CD14-positive monocyte (primary cell): ENCODE data around the gene TCF19. TPM values are rescaled to one million over a fixed set of nuclear protein-coding genes. Genes with fewer than 3 reads are reported as not detected.

Experiments used
- DNase-seq, 3 donors: peaks; one replicate each; pipeline ENCODE4 v3.0.0-alpha.2; 2011 to 2022
- H2AFZ ChIP-seq: 2 replicates; pipeline ENCODE4 v1.6.0; 2012; ENCODE audit warnings: mild to moderate bottlenecking, low read depth, low read length, inconsistent platforms; ENCODE audit not compliant: insufficient read depth, poor library complexity, severe bottlenecking
- H3K27ac ChIP-seq, 2 donors: 1 replicate in 1 of 2; 2 replicates in 1 of 2; pipeline ENCODE4 v1.5.1; 2012 to 2013; ENCODE audit warnings: low read length in 2 of 2, control low read depth in 1 of 2, inconsistent platforms in 1 of 2, low read depth in 1 of 2, mild to moderate bottlenecking in 1 of 2
- H3K27me3 ChIP-seq, 2 donors: one replicate each; pipeline versions ENCODE4 v1.6.0 to v1.6.1; 2011 to 2013; ENCODE audit warnings: low read length in 2 of 2; ENCODE audit not compliant: control insufficient read depth in 2 of 2, insufficient read depth in 2 of 2
- H3K36me3 ChIP-seq, 2 donors: replicated peaks in 1 of 2; 1 replicate in 1 of 2; 2 replicates in 1 of 2; pipeline versions ENCODE4 v1.5.1 to v1.6.1; 2012 to 2013; ENCODE audit warnings: low read length in 2 of 2, control low read depth in 1 of 2, inconsistent platforms in 1 of 2, mild to moderate bottlenecking in 1 of 2; ENCODE audit not compliant: insufficient read depth in 2 of 2, control insufficient read depth in 1 of 2
- H3K4me1 ChIP-seq, 2 donors: 1 replicate in 1 of 2; 2 replicates in 1 of 2; pipeline versions ENCODE4 v1.5.1 to v1.6.1; 2012 to 2013; ENCODE audit warnings: low read length in 2 of 2, control low read depth in 1 of 2, inconsistent platforms in 1 of 2, mild to moderate bottlenecking in 1 of 2, moderate library complexity in 1 of 2; ENCODE audit not compliant: insufficient read depth in 2 of 2, control insufficient read depth in 1 of 2
- H3K4me2 ChIP-seq: replicated peaks from 2 replicates; pipeline ENCODE3; 2012; ENCODE audit warnings: low read length, moderate library complexity, mild to moderate bottlenecking; ENCODE audit not compliant: poor library complexity, severe bottlenecking; ENCODE audit errors: extremely low read depth
- H3K4me3 ChIP-seq, 3 experiments: fragments of 200-600 bp in 1 of 3; sonication (generic) in 1 of 3; replicated peaks in 1 of 3; 1 replicate in 2 of 3; 2 replicates in 1 of 3; pipeline ENCODE4 v1.5.1; 2011 to 2013; ENCODE audit warnings: low read length in 3 of 3, mild to moderate bottlenecking in 3 of 3, control low read depth in 2 of 3, low read depth in 2 of 3, inconsistent platforms in 1 of 3, moderate library complexity in 1 of 3
- H3K79me2 ChIP-seq: 2 replicates; pipeline ENCODE4 v1.6.0; 2012; ENCODE audit warnings: mild to moderate bottlenecking, control low read depth, inconsistent platforms, low read length, moderate library complexity; ENCODE audit not compliant: insufficient read depth
- H3K9ac ChIP-seq: 2 replicates; pipeline ENCODE4 v1.6.0; 2017; ENCODE audit warnings: low read length, mild to moderate bottlenecking; ENCODE audit not compliant: insufficient read depth, poor library complexity, severe bottlenecking
- H3K9me3 ChIP-seq, 2 donors: replicated peaks in 1 of 2; 1 replicate in 1 of 2; 2 replicates in 1 of 2; pipeline versions ENCODE4 v1.5.1 to v1.6.1; 2012 to 2013; ENCODE audit warnings: low read length in 2 of 2, control low read depth in 1 of 2; ENCODE audit not compliant: control insufficient read depth in 1 of 2, insufficient read depth in 1 of 2
- H4K20me1 ChIP-seq: 2 replicates; pipeline ENCODE4 v1.6.0; 2012; ENCODE audit warnings: mild to moderate bottlenecking, low read length, control low read depth, moderate library complexity; ENCODE audit not compliant: insufficient read depth
- H3K27ac Mint-ChIP-seq, 7 donors: one replicate each; pipeline ENCODE4 v1.8.0; 2020; ENCODE audit warnings: mild to moderate bottlenecking in 7 of 7, mixed read lengths in 7 of 7, moderate library complexity in 6 of 7, inconsistent platforms in 2 of 7
- H3K27me3 Mint-ChIP-seq, 3 donors: one replicate each; pipeline ENCODE4 v1.8.0; 2021 to 2022; ENCODE audit warnings: low read depth in 3 of 3, mild to moderate bottlenecking in 3 of 3, mixed read lengths in 3 of 3, moderate library complexity in 3 of 3, inconsistent platforms in 1 of 3
- H3K36me3 Mint-ChIP-seq, 2 donors: one replicate each; pipeline ENCODE4 v1.8.0; 2020; ENCODE audit warnings: mixed read lengths in 2 of 2, inconsistent platforms in 1 of 2, mild to moderate bottlenecking in 1 of 2
- H3K4me1 Mint-ChIP-seq: one replicate; pipeline ENCODE4 v1.8.0; 2020; ENCODE audit warnings: mild to moderate bottlenecking, mixed read lengths
- H3K4me3 Mint-ChIP-seq, 2 donors: one replicate each; pipeline ENCODE4 v1.8.0; 2020; ENCODE audit warnings: mild to moderate bottlenecking in 2 of 2, mixed read lengths in 2 of 2, moderate library complexity in 1 of 2
- H3K9me3 Mint-ChIP-seq, 7 donors: one replicate each; pipeline ENCODE4 v1.8.0; 2020 to 2022; ENCODE audit warnings: mixed read lengths in 7 of 7, mild to moderate bottlenecking in 6 of 7, moderate library complexity in 6 of 7, inconsistent platforms in 2 of 7
- WGBS: methylation state at CpG from one replicate; pipeline ENCODE4 v1.1.5; 2013; ENCODE audit warnings: missing lambda C conversion rate; ENCODE audit not compliant: insufficient coverage; 5-methylcytosine and 5-hydroxymethylcytosine counted together
- intact Hi-C, 2 donors: fragments of 100-400 bp; cut with micrococcal nuclease; formaldehyde crosslinking; loops; one replicate each; pipeline versions ENCODE4 v1.15.0 to v1.15.1; 2023
- polyA plus RNA-seq, 3 donors: library from polyadenylated mRNA; depleted of rRNA in 1 of 3; unstranded in 2 of 3; stranded (reverse) in 1 of 3; fragments of 300-500 nt in 2 of 3; fragments of >200 nt in 1 of 3; fragmentation: Illumina TruSeq in 2 of 3; gene quantifications; 1 replicate in 2 of 3; 2 replicates in 1 of 3; pipeline ENCODE4 v1.2.3, GENCODE V29; 2012 to 2021
- TF ChIP-seq, protein P1 (sequence below): fragments of 200-600 bp; IDR thresholded peaks from one replicate; pipeline ENCODE4 v1.8.0; 2022; ENCODE audit warnings: antibody characterized with exemption, mild to moderate bottlenecking

The TCF19 gene
- polyA plus RNA-seq, 3 donors: 0.75 to 1.1 (median 0.80) TPM

DNA sequence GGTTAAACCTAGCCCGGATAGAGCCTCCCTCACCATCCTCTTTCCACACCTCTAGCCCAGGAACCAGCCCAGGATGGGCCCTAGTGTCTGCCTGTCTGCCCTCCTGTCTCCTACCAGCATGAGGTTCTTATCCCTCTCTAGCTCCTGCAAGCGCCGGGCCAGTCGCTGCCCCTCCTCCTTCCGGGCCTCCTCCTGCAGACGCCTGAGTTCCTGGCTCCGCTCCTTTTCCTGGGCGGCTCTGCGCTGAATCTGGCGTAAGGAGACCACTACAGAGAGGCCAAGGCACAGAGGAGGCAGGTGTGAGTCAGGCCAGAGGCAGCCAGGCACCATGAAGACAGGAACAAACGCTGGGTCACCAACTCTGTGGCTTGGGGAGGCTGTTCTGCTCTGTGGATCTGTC, 15.2 kb upstream of the TCF19 start:
- H3K27ac ChIP-seq: no peak overlapping the region
- Mint-ChIP-seq H3K9me3 (no peaks in the 10 kb centered on the region), H3K36me3 (peaks cover 22 to 25% of the 10 kb centered on the region in 2 donors), H3K27ac (no peak overlapping the region), H3K27me3 (peaks cover 0 to 12% (median 2%) of the 10 kb centered on the region in 3 donors), H3K4me3 (no peak overlapping the region), H3K4me1 (no peaks in the 10 kb centered on the region)
- H3K27me3 ChIP-seq: no peaks in the 10 kb centered on the region
- H2AFZ ChIP-seq: no peak overlapping the region
- H3K36me3 ChIP-seq: peaks cover 15 to 30% of the 10 kb centered on the region in 2 donors
- H3K9ac ChIP-seq: no peak overlapping the region
- no peak for DNase-seq
- no peaks in the 10 kb centered on the region for H3K9me3 ChIP-seq
- no peak overlapping the region for H3K4me3 ChIP-seq
- H4K20me1 ChIP-seq: no peaks in the 10 kb centered on the region
- intact Hi-C loops: no loop called here
- no peaks in the 10 kb centered on the region for H3K4me1 ChIP-seq
- H3K79me2 ChIP-seq: no peaks in the 10 kb centered on the region
- 92% methylated on average over 9 of the region's 11 CpGs for WGBS
- TF ChIP-seq, protein P1, sequence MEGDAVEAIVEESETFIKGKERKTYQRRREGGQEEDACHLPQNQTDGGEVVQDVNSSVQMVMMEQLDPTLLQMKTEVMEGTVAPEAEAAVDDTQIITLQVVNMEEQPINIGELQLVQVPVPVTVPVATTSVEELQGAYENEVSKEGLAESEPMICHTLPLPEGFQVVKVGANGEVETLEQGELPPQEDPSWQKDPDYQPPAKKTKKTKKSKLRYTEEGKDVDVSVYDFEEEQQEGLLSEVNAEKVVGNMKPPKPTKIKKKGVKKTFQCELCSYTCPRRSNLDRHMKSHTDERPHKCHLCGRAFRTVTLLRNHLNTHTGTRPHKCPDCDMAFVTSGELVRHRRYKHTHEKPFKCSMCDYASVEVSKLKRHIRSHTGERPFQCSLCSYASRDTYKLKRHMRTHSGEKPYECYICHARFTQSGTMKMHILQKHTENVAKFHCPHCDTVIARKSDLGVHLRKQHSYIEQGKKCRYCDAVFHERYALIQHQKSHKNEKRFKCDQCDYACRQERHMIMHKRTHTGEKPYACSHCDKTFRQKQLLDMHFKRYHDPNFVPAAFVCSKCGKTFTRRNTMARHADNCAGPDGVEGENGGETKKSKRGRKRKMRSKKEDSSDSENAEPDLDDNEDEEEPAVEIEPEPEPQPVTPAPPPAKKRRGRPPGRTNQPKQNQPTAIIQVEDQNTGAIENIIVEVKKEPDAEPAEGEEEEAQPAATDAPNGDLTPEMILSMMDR: no peak
- H3K4me2 ChIP-seq: no peak overlapping the region

GRCh38 chr6:31144296-31144969, 14.0 kb upstream of the TCF19 start:
- no peaks in the 10 kb centered on the region for H3K4me1 Mint-ChIP-seq
- Histone ChIP-seq H3K9ac (no peak overlapping the region), H3K36me3 (peaks cover 15 to 32% of the 10 kb centered on the region in 2 donors), H3K9me3 (no peaks in the 10 kb centered on the region), H3K4me1 (no peaks in the 10 kb centered on the region), H3K79me2 (no peaks in the 10 kb centered on the region), H3K4me3 (no peak overlapping the region), H4K20me1 (no peaks in the 10 kb centered on the region), H3K27me3 (no peaks in the 10 kb centered on the region), H2AFZ (no peak overlapping the region), H3K27ac (no peak overlapping the region), H3K4me2 (no peak overlapping the region)
- H3K27ac Mint-ChIP-seq: peak overlapping the region in 3 of 7 donors; percentile 9 to 54 (median 34)
- no peak overlapping the region for H3K4me3 Mint-ChIP-seq
- H3K36me3 Mint-ChIP-seq: peaks cover 22 to 29% of the 10 kb centered on the region in 2 donors
- peaks cover 0 to 4% (median 0%) of the 10 kb centered on the region in 3 donors for H3K27me3 Mint-ChIP-seq
- whole genome bisulfite sequencing: 98% methylated on average over 14 of the region's 18 CpGs
- TF ChIP-seq, protein P1: no peak
- intact Hi-C loops: no loop called here
- no peaks in the 10 kb centered on the region for H3K9me3 Mint-ChIP-seq
- no peak for DNase-seq
